Osteoblast (primary cell): ENCODE data around the gene PEX26. TPM values are rescaled to one million over a fixed set of nuclear protein-coding genes. Genes with fewer than 3 reads are reported as not detected.
"Not testable (repeated sequence)": the region's sequence is repeated elsewhere in the genome, so short reads cannot be mapped to it uniquely, and the experiment has no call there.

Source experiments
- DNase-seq: peaks from one replicate; pipeline ENCODE4 v3.0.0; 2011; ENCODE audit warnings: low spot score, mixed read lengths; ENCODE audit not compliant: insufficient read length; ENCODE audit errors: missing footprints
- H2AFZ ChIP-seq: 2 replicates; pipeline ENCODE4 v1.6.0; 2011; ENCODE audit warnings: mild to moderate bottlenecking, low read length
- H3K27ac ChIP-seq: 2 replicates; pipeline ENCODE4 v1.5.1; 2011; ENCODE audit warnings: mild to moderate bottlenecking, low read depth, low read length, moderate library complexity
- H3K27me3 ChIP-seq: 2 replicates; pipeline ENCODE4 v1.6.0; 2012; ENCODE audit warnings: mild to moderate bottlenecking, control low read depth, inconsistent platforms, low read length, moderate library complexity; ENCODE audit not compliant: insufficient read depth
- H3K36me3 ChIP-seq: 2 replicates; pipeline ENCODE4 v1.5.1; 2011; ENCODE audit warnings: mild to moderate bottlenecking, low read length, control low read depth, moderate library complexity; ENCODE audit not compliant: insufficient read depth
- H3K4me1 ChIP-seq: 2 replicates; pipeline ENCODE4 v1.5.1; 2011; ENCODE audit warnings: mild to moderate bottlenecking, low read length, control low read depth, moderate library complexity; ENCODE audit not compliant: insufficient read depth
- H3K4me2 ChIP-seq: 2 replicates; pipeline ENCODE4 v1.6.0; 2011; ENCODE audit warnings: mild to moderate bottlenecking, low read length; ENCODE audit not compliant: insufficient read depth
- H3K4me3 ChIP-seq: fragments of 200-600 bp; sonication (generic); 3 replicates; pipeline ENCODE4 v1.5.1; 2012; ENCODE audit warnings: mild to moderate bottlenecking, low read length, inconsistent platforms; ENCODE audit not compliant: insufficient read depth
- H3K79me2 ChIP-seq: 2 replicates; pipeline ENCODE4 v1.6.0; 2012; ENCODE audit warnings: mild to moderate bottlenecking, low read length, control low read depth, inconsistent platforms; ENCODE audit not compliant: insufficient read depth
- H3K9me3 ChIP-seq: 2 replicates; pipeline ENCODE4 v1.5.1; 2011; ENCODE audit warnings: low read depth, low read length, control low read depth
- H4K20me1 ChIP-seq: 2 replicates; pipeline ENCODE4 v1.6.0; 2012; ENCODE audit warnings: mild to moderate bottlenecking, low read length, control low read depth; ENCODE audit not compliant: insufficient read depth
- CTCF ChIP-seq: IDR thresholded peaks from 2 replicates; pipeline ENCODE4 v1.5.1; 2011; ENCODE audit warnings: mild to moderate bottlenecking, low read depth, low read length, moderate library complexity; ENCODE audit errors: extremely low read depth
- total RNA-seq: library from RNA; depleted of rRNA; stranded (reverse); fragments of >200 nt; gene quantifications from 2 replicates; pipeline ENCODE4 v1.2.3, GENCODE V29; 2012

PEX26 gene
- total RNA-seq, 1 donor, result 26.8 TPM

- H4K20me1 ChIP-seq, result no peaks in the 10 kb centered on the region
- H3K9me3 ChIP-seq, result no peaks in the 10 kb centered on the region
- H3K4me2 ChIP-seq, result no peak overlapping the region
- DNase-seq, result no peak
- H3K4me1 ChIP-seq, result no peaks in the 10 kb centered on the region
- TF ChIP-seq CTCF, result no peak
- H3K27me3 ChIP-seq, result no peaks in the 10 kb centered on the region
- H3K36me3 ChIP-seq, result no peaks in the 10 kb centered on the region
- H3K27ac ChIP-seq, result no peak overlapping the region
- no peaks in the 10 kb centered on the region for H3K79me2 ChIP-seq
- H3K4me3 ChIP-seq, result no peak overlapping the region
- no peak overlapping the region for H2AFZ ChIP-seq
Observed at GRCh38 chr22:18119409-18120110, 41.8 kb downstream of the PEX26 start.

- H3K4me1 ChIP-seq, result no peaks in the 10 kb centered on the region
- no peak for DNase-seq
- no peak overlapping the region for H3K27ac ChIP-seq
- no peaks in the 10 kb centered on the region for H3K36me3 ChIP-seq
- H3K9me3 ChIP-seq, result no peaks in the 10 kb centered on the region
- no peaks in the 10 kb centered on the region for H3K27me3 ChIP-seq
- no peak for TF ChIP-seq CTCF
- H4K20me1 ChIP-seq, result no peaks in the 10 kb centered on the region
- H3K4me2 ChIP-seq, result no peak overlapping the region
- no peak overlapping the region for H3K4me3 ChIP-seq
- no peak overlapping the region for H2AFZ ChIP-seq
- H3K79me2 ChIP-seq, result no peaks in the 10 kb centered on the region
Observed at GRCh38 chr22:18120857-18121256, 43.1 kb downstream of the PEX26 start.

- no peak overlapping the region for H2AFZ ChIP-seq
- no peaks in the 10 kb centered on the region for H3K9me3 ChIP-seq
- no peak overlapping the region for H3K4me3 ChIP-seq
- DNase-seq, result no peak
- H3K79me2 ChIP-seq, result no peaks in the 10 kb centered on the region
- no peak overlapping the region for H3K27ac ChIP-seq
- TF ChIP-seq CTCF, result no peak
- no peaks in the 10 kb centered on the region for H3K27me3 ChIP-seq
- no peaks in the 10 kb centered on the region for H3K36me3 ChIP-seq
- no peaks in the 10 kb centered on the region for H3K4me1 ChIP-seq
- H4K20me1 ChIP-seq, result no peaks in the 10 kb centered on the region
- H3K4me2 ChIP-seq, result no peak overlapping the region
Observed at GRCh38 chr22:18121506-18121905, 43.7 kb downstream of the PEX26 start.

GRCh38 chr22:18121954-18122554 is 44.3 kb downstream of the PEX26 start:
- H3K4me3 ChIP-seq, result no peak overlapping the region
- H3K9me3 ChIP-seq, result no peaks in the 10 kb centered on the region
- H3K4me1 ChIP-seq, result no peaks in the 10 kb centered on the region
- no peaks in the 10 kb centered on the region for H3K79me2 ChIP-seq
- H3K4me2 ChIP-seq, result no peak overlapping the region
- no peak overlapping the region for H2AFZ ChIP-seq
- TF ChIP-seq CTCF, result no peak
- no peak for DNase-seq
- no peaks in the 10 kb centered on the region for H3K36me3 ChIP-seq
- no peaks in the 10 kb centered on the region for H3K27me3 ChIP-seq
- H4K20me1 ChIP-seq, result no peaks in the 10 kb centered on the region
- H3K27ac ChIP-seq, result no peak overlapping the region

- H2AFZ ChIP-seq, H3K36me3 ChIP-seq, H3K4me1 ChIP-seq, H3K4me2 ChIP-seq, H3K79me2 ChIP-seq, H3K27ac ChIP-seq, H3K9me3 ChIP-seq, DNase-seq, H3K27me3 ChIP-seq, H4K20me1 ChIP-seq, H3K4me3 ChIP-seq: not testable (repeated sequence)
Observed at GRCh38 chr22:18123476-18124025, 45.8 kb downstream of the PEX26 start.
